ENCODE measurements around the gene SMAD2.

DNA sequence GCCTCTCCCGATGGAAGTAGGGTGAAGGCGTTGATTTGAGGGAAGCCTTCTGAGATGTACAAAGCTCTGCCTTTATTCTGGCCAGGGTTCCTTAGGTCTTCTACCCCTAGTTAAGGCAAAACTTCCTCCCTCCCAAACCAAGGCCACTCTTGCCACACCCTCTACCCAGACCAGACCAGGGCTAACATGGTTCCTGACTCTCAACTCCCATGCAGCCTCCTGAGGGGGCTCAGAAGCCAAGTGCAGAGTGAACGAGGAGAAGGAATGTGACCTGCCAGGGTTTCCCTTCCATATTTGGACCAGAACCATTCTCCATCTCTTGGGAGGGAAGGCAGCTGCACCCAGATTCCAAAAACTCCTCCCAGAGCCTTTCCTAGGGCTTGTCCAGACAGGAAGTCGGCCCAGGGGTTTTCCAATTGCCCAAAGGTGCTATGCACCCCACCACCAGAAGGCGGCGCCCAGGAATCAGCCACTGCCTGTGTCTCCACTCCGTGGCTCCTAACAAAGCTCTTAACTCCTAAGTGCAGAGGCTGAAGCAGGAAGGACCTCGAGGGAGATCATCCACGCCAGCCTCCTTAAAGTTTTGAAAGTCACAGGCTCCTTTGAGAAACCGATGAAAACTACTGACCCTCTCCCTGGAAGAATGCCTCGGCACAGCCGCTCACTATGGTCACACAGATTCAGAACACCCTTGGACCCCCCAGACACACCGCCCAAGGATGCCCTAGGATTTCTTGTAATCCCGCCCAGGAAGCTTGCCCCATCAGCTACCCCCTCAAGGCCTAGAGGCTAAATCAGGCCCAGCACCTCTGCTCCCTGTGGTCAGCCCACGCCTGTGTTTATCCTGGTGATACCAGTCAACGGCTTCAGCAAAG lies 157.8 kb downstream of the SMAD2 start:
- TF ChIP-seq POU6F1 (CRISPR knock-in tag; IDR thresholded peaks at IDR 0.05; ENCODE audit: borderline replicate concordance, low read depth) (no peak), PPARA (CRISPR knock-in tag; IDR thresholded peaks at IDR 0.05; ENCODE audit: borderline replicate concordance) (no peak), SNAI2 (CRISPR knock-in tag; IDR thresholded peaks at IDR 0.05) (no peak), CSDC2 (CRISPR knock-in tag; IDR thresholded peaks at IDR 0.05) (no peak), ARNTL (CRISPR knock-in tag; IDR thresholded peaks at IDR 0.05; ENCODE audit: borderline replicate concordance, low read depth) (no peak), ZFP3 (CRISPR knock-in tag; IDR thresholded peaks at IDR 0.05) (no peak), ZNF565 (CRISPR knock-in tag; conservative IDR thresholded peaks at IDR 0.05; ENCODE audit: low read depth) (no peak), ESRRG (CRISPR knock-in tag; IDR thresholded peaks at IDR 0.05) (no peak), TOX (CRISPR knock-in tag; IDR thresholded peaks at IDR 0.05; ENCODE audit: borderline replicate concordance) (no peak), RARB (CRISPR knock-in tag; IDR thresholded peaks at IDR 0.05) (no peak), PATZ1 (CRISPR knock-in tag; IDR thresholded peaks at IDR 0.05; ENCODE audit: borderline replicate concordance) (no peak)
- TF ChIP-seq, protein P1, sequence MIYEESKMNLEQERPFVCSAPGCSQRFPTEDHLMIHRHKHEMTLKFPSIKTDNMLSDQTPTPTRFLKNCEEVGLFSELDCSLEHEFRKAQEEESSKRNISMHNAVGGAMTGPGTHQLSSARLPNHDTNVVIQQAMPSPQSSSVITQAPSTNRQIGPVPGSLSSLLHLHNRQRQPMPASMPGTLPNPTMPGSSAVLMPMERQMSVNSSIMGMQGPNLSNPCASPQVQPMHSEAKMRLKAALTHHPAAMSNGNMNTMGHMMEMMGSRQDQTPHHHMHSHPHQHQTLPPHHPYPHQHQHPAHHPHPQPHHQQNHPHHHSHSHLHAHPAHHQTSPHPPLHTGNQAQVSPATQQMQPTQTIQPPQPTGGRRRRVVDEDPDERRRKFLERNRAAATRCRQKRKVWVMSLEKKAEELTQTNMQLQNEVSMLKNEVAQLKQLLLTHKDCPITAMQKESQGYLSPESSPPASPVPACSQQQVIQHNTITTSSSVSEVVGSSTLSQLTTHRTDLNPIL (CRISPR knock-in tag; IDR thresholded peaks at IDR 0.05; ENCODE audit: low read depth) = no peak

All from SK-N-SH treated with all-trans-retinoic acid at 6 μM for 48 hours (cell line).